Subcutaneous abdominal adipose tissue (tissue), 5 donors: ENCODE measurements around the gene NBPF11.
A peak's percentile ranks its signal among the peaks of the same experiment; 100 is the strongest.
"Not testable (repeated sequence)": the region's sequence is repeated elsewhere in the genome, so short reads cannot be mapped to it uniquely, and the experiment has no call there.

Experiments
- H3K27ac ChIP-seq: one replicate; pipeline ENCODE4 v1.7.0; 2013; ENCODE audit warnings: low read depth, mild to moderate bottlenecking, inconsistent platforms, low read length, moderate library complexity
- H3K27me3 ChIP-seq, 5 donors: one replicate each; pipeline ENCODE4 v1.7.0; 2013; ENCODE audit warnings: low read length in 5 of 5, inconsistent platforms in 1 of 5; ENCODE audit not compliant: control insufficient read depth in 5 of 5, insufficient read depth in 4 of 5
- H3K36me3 ChIP-seq, 5 donors: one replicate each; pipeline ENCODE4 v1.7.0; 2013; ENCODE audit warnings: low read length in 5 of 5; ENCODE audit not compliant: control insufficient read depth in 5 of 5, insufficient read depth in 5 of 5
- H3K4me1 ChIP-seq, 5 donors: one replicate each; pipeline ENCODE4 v1.7.0; 2013; ENCODE audit warnings: low read length in 5 of 5, mild to moderate bottlenecking in 3 of 5, moderate library complexity in 1 of 5; ENCODE audit not compliant: control insufficient read depth in 5 of 5, insufficient read depth in 5 of 5
- H3K4me3 ChIP-seq, 5 donors: one replicate each; pipeline ENCODE4 v1.7.0; 2013; ENCODE audit warnings: low read length in 5 of 5, low read depth in 1 of 5
- H3K9ac ChIP-seq, 5 donors: one replicate each; pipeline ENCODE4 v1.7.0; 2013; ENCODE audit warnings: low read length in 5 of 5, mild to moderate bottlenecking in 4 of 5, moderate library complexity in 3 of 5
- H3K9me3 ChIP-seq, 5 donors: one replicate each; pipeline ENCODE4 v1.7.0; 2013; ENCODE audit warnings: low read length in 5 of 5; ENCODE audit not compliant: control insufficient read depth in 5 of 5
- donor health status: healthy.
- donor health status: healthy.
- donor health status: healthy.
- donor health status: healthy.
- donor health status: healthy.

Gene NBPF11, protein sequence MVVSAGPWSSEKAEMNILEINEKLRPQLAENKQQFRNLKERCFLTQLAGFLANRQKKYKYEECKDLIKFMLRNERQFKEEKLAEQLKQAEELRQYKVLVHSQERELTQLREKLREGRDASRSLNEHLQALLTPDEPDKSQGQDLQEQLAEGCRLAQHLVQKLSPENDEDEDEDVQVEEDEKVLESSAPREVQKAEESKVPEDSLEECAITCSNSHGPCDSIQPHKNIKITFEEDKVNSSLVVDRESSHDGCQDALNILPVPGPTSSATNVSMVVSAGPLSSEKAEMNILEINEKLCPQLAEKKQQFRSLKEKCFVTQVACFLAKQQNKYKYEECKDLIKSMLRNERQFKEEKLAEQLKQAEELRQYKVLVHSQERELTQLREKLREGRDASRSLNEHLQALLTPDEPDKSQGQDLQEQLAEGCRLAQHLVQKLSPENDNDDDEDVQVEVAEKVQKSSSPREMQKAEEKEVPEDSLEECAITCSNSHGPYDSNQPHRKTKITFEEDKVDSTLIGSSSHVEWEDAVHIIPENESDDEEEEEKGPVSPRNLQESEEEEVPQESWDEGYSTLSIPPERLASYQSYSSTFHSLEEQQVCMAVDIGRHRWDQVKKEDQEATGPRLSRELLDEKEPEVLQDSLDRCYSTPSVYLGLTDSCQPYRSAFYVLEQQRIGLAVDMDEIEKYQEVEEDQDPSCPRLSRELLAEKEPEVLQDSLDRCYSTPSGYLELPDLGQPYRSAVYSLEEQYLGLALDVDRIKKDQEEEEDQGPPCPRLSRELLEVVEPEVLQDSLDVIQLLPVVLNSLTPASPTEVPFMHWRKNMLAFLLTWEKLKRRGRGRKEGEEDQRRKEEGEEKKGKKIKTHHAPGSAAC

DNA sequence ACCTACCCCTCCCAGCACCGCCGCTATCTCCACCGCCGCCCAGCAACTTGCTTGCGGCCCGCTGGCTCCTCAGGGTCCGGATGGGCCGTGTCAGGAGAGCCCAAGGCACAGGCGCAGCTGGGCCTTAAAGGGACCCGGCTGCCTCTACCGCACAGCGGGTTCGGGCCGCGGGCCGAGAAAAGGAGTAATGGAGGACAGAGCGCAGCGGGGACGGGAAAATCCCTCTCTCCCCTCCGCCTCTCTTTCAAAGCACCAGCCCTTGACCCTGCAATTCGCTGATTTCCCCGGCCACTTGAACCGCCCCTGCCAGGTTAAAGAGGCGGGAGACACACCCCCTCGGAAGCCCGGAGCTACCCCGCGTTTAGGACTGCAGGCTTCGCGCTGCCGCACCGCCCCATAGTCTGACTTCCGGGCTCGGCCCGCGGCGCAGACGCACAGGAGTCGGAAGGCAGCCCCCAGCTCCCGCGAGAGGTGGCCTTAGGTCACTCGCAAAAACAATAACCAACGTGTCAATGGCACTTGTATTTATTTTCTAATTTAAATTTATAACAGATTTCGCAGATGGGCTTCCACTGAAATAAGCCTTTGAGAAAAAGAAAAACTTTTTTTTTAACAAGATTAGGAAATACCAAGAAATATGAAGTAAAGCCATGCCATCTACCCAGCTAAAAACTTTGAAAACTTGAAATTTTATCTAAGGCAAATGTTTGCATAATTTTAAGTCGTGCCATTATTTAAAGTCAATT, at the start of gene NBPF11:
Gene NBPF11, minus strand, starts transcription at position 371 of the 746 bp plus-strand sequence. CDS start 25,278 bp downstream, outside the sequence.
- H3K36me3 ChIP-seq, H3K9me3 ChIP-seq, H3K4me1 ChIP-seq, H3K27me3 ChIP-seq: not testable (repeated sequence)
- peak within 1 kb of the TSS; percentile 72 for H3K27ac ChIP-seq
- peak within 1 kb of the TSS; percentile 66 to 73 (median 69) for H3K4me3 ChIP-seq
- H3K9ac ChIP-seq = peak within 1 kb of the TSS in 4 of 5 donors; percentile 53 to 73 (median 70)

DNA sequence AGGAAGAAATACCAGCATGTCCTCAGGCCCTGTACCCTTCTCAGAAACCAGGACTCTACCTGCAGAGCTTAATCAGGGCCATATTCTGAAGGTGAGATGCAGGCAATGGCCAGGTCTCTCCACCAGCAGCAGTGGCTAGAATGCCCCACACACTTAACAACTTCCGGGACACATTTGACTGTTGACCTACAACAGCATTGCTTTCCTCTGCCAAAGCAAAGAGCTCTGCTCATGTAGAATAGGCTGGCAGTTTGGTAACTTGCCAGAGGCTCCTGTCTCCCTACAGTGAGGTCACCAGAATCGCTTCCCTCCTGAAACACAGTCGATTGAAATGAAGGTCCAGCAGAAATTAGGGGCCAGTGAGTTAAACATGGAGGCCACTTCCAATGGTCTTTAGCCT, 45.3 kb upstream of the NBPF11 start:
- H3K36me3 ChIP-seq = not testable (repeated sequence)

DNA sequence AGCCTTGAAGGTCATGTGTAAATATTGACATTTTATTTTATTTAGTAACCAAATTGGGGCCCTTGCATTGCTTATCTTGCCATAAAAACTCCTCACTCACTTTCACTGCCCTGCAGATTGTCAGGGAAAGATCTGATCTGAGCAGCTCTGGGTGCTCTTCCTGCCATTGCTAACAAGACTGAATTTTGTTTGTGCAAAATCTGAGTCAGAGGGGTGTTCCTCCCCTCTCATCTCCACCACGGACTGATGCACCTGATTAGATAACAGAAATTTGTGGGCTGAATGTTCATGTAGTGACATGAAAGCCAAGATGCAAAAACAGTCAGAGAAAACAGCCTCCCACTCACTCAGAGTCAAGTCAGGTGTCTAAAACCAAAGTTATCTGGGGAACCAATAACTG, 44.9 kb upstream of the NBPF11 start:
- H3K36me3 ChIP-seq, H3K9ac ChIP-seq, H3K27ac ChIP-seq, H3K4me3 ChIP-seq, H3K9me3 ChIP-seq, H3K4me1 ChIP-seq, H3K27me3 ChIP-seq: not testable (repeated sequence)

More for the DNA sequence above, 45.3 kb upstream of the NBPF11 start:
- H3K9ac ChIP-seq, H3K27ac ChIP-seq, H3K27me3 ChIP-seq, H3K4me3 ChIP-seq, H3K9me3 ChIP-seq, H3K4me1 ChIP-seq: not testable (repeated sequence)

DNA sequence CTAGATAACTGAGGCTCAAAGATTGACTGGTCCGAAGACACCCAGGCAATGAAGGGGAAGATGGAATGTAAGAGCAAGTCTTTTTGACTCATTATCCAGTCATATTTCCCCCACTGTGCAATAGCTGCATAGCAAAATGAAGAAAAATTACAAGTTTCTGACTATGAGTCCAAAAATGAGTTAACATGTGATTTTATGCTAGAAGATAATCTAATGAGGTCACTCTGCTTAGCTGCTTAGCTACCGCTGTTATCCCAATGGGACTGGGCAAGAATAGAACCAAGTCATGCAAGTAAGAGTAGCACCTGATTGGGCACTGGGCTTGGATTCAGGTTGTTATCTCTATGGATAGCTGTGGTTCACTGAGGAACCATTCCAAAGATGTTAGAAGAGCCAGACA, 43.0 kb upstream of the NBPF11 start:
- H3K4me3 ChIP-seq, H3K27me3 ChIP-seq, H3K27ac ChIP-seq, H3K9me3 ChIP-seq, H3K9ac ChIP-seq, H3K36me3 ChIP-seq, H3K4me1 ChIP-seq: not testable (repeated sequence)

DNA sequence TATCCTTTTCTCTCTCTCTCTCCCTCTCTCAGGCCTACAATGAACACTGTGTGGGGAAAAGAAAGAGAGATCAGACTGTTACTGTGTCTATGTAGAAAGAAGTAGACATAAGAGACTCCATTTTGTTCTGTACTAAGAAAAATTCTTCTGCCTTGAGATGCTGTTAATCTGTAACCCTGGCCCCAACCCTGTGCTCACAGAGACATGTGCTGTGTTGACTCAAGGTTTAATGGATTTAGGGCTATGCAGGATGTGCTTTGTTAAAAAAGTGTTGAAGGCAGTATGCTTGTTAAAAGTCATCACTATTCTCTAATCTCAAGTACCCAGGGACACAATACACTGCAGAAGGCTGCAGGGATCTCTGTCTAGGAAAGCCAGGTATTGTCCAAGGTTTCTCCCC, 36.7 kb upstream of the NBPF11 start:
- not testable (repeated sequence) for H3K4me3 ChIP-seq, H3K4me1 ChIP-seq, H3K9ac ChIP-seq, H3K27me3 ChIP-seq, H3K27ac ChIP-seq, H3K36me3 ChIP-seq, H3K9me3 ChIP-seq

DNA sequence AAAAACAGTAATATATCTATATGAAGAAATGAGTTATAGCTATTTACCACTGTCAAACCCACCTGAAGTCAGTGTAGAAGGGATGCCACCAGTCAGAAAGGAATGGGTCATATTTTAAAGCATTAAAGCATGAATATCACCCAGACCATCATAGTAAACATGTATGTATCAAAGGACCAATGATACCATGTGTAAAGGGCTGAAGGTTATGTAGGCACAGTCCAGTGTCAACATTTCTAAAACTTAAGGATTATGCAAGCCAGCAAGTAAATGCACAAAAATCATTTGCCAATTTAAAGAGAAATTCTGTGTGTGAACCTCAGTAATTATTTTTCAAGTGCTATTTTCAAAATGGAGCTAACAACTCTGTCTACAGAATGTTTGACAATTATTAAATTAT, 26.6 kb upstream of the NBPF11 start:
- not testable (repeated sequence) for H3K27me3 ChIP-seq, H3K4me1 ChIP-seq, H3K36me3 ChIP-seq, H3K4me3 ChIP-seq, H3K9ac ChIP-seq, H3K9me3 ChIP-seq, H3K27ac ChIP-seq

DNA sequence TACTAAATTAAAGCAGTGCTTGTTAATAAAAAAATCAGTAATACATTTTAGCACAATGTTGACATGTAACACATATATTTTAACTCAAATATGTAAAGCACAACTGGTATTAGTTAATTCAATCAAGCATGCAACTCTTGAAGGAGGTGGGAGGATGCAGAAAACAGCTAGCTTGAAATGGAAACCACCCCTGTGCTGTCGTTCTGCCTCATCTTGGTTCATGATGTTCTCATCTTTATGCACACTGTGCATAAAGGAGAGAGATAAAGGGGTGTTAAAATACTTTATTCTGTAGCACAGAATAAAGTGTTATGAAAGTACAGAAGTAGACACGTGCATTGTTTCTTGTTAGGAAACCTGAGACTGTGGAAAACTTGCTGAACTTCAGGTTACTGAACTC, 23.3 kb upstream of the NBPF11 start:
- not testable (repeated sequence) for H3K27ac ChIP-seq, H3K9ac ChIP-seq, H3K4me3 ChIP-seq, H3K4me1 ChIP-seq, H3K9me3 ChIP-seq, H3K36me3 ChIP-seq, H3K27me3 ChIP-seq

DNA sequence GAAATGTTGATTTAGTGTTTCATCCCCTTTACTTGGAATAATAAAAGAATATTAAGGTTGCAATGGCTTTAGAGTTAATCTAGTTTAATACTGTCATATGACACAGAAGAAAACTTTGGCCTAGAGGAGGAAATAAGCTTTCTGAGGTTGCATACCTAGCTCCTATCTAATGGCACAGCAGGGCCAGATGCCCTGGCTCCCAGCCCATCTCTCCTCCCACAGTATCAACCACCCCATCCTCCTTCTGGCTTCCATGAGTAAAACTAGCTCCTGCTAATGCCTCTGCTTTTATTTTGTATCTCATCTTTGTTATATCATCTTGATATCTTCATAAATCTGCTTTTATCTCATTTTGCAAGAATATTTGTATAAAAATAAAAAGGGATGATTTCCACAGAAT, 19.9 kb upstream of the NBPF11 start:
- H3K9ac ChIP-seq, H3K36me3 ChIP-seq, H3K9me3 ChIP-seq, H3K4me3 ChIP-seq, H3K27ac ChIP-seq, H3K27me3 ChIP-seq, H3K4me1 ChIP-seq: not testable (repeated sequence)

DNA sequence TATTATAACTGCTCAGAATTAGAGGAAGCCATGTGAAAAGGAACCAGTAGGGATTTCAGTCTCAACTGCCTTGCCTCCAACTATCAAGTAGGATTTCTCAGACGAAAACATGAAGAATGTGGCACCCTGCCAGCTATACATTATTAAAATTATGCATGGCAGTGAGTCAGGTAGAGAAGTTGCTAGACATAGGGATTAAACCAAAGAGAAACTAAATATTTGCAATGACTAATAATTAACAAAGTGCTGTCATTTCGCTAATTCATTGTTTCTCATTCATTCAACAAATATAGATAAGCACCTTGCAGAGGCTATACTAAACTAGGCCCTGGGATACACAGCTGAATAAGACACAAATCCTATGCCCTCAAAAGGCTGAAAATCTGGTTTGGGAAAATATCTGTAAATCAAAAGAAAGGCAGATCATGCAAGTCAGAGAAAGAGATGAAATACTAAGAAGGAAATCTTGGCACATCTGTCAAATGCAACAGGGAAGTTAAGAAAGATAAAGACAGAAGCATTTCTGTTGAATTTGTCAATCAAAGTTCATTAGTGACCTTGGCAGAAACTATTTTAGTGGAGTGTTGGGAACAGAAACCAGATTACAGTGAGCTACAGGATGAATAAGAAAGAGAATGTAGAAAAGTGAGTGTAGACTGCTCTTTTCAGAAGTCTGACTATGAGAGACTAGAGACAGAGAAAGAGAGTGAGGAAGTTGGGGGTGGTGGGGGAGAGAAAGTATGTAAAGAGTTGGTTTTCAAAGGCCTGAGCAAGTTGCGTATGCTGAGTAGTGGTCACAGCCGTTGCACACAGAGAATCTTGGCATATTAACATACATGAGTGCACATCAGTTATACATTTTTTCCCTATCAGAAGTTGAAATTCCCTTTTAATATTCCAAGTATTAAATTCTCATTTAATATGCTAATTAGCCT, 14.7 kb upstream of the NBPF11 start:
- Histone ChIP-seq H3K36me3 (no peaks in the 10 kb centered on the region), H3K9me3 (no peaks in the 10 kb centered on the region), H3K27me3 (peaks cover 0 to 4% (median under 1%) of the 10 kb centered on the region in 5 donors), H3K27ac (no peak overlapping the region), H3K4me3 (no peak overlapping the region), H3K4me1 (no peaks in the 10 kb centered on the region), H3K9ac (no peak overlapping the region)
